ENCODE results near the gene GPC3. TPM values are rescaled to one million over a fixed set of nuclear protein-coding genes. Genes with fewer than 3 reads are reported as not detected.

GPC3 gene
- total RNA-seq, 1 experiment from 2014 or later: 0.98 TPM

GRCh38 chrX:133576876-133577275 is 408.5 kb downstream of the GPC3 start:
- no peak overlapping the region for H3K4me2 ChIP-seq (ENCODE audit: low read length)
- H3K9ac ChIP-seq (ENCODE audit: low read length): no peak overlapping the region
- POLR2A ChIA-PET: no interaction called here
- no peak overlapping the region for H2AFZ ChIP-seq (ENCODE audit: low read depth, low read length, poor library complexity, severe bottlenecking)
- no TSS peak for BruUV-seq (replicated peaks)
- no peak overlapping the region for H3K4me3 ChIP-seq (replicated peaks in 1 of 2; ENCODE audit: low read depth in 1 of 2, low read length in 2 of 2)
- intact Hi-C loops (cut with micrococcal nuclease): no loop called here
- TF ChIP-seq EGR1 (IDR thresholded peaks at IDR 0.05; ENCODE audit: low read depth): no peak
- no peak for TF ChIP-seq ZBTB33 (IDR thresholded peaks at IDR 0.05; ENCODE audit: extremely low read depth, insufficient replicate concordance, low read length)
- TF ChIP-seq SIN3A (IDR thresholded peaks at IDR 0.05; ENCODE audit: low read depth): no peak
- no peak for TF ChIP-seq ATF3 (IDR thresholded peaks at IDR 0.05)
- no peak for TF ChIP-seq CEBPB (IDR thresholded peaks at IDR 0.05; ENCODE audit: low read depth)
- no peak for TF ChIP-seq EZH2 (IDR thresholded peaks at IDR 0.05)
- TF ChIP-seq YY1 (IDR thresholded peaks at IDR 0.05; ENCODE audit: extremely low read depth, insufficient replicate concordance, low read depth, low read length): no peak
- TF ChIP-seq RAD21 (IDR thresholded peaks at IDR 0.05; ENCODE audit: low read depth): no peak
- TF ChIP-seq MAX (IDR thresholded peaks at IDR 0.05): no peak
- no peak for TF ChIP-seq SRF (IDR thresholded peaks at IDR 0.05; ENCODE audit: low read depth)
- RAD21 ChIA-PET (ENCODE audit: low non-redundant PET in 1 of 2, low total read pairs in 2 of 2, uncharacterized antibody in 2 of 2, unreplicated experiment in 2 of 2): no interaction called here
- no peaks in the 10 kb centered on the region for H3K9me2 ChIP-seq (ENCODE audit: insufficient read depth)
- no peak overlapping the region for H3K27ac ChIP-seq (ENCODE audit: low read depth, low read length)
- no peak for DNase-seq (ENCODE audit: low read depth, low spot score)
- no peak for ATAC-seq
- no peaks in the 10 kb centered on the region for H3K4me1 ChIP-seq (ENCODE audit: control insufficient read depth in 1 of 2, insufficient read depth in 2 of 2, low read length in 2 of 2)
- no peaks in the 10 kb centered on the region for H3K27me3 ChIP-seq (ENCODE audit: insufficient read depth, low read length)
- H4K20me1 ChIP-seq (ENCODE audit: insufficient read depth): no peaks in the 10 kb centered on the region
- H3K9me3 ChIP-seq (ENCODE audit: control insufficient read depth in 1 of 2, insufficient read depth in 1 of 2, low read depth in 1 of 2, low read length in 2 of 2): no peaks in the 10 kb centered on the region
- no peaks in the 10 kb centered on the region for H3K36me3 ChIP-seq (ENCODE audit: control insufficient read depth in 1 of 2, insufficient read depth in 2 of 2, low read length in 2 of 2)
- no peaks in the 10 kb centered on the region for H3K79me2 ChIP-seq (ENCODE audit: insufficient read depth, low read length)
- CTCF ChIA-PET: no interaction called here
